Activated T-helper 2 cell treated with anti-CD3 and anti-CD28 coated beads, Interferon-gamma antibody, Interleukin-2, Interleukin-4, amounts not matched to agents 10 μg/mL and 5 μg/mL and 100 μg/mL, durations not matched to agents 14 hours and 24 hours and 36 hours (primary cell): ENCODE data around the gene BICRA. TPM values are rescaled to one million over a fixed set of nuclear protein-coding genes. Genes with fewer than 3 reads are reported as not detected.
"Not testable (repeated sequence)": the region's sequence is repeated elsewhere in the genome, so short reads cannot be mapped to it uniquely, and the experiment has no call there.

Source experiments
- DNase-seq: peaks from one replicate; pipeline ENCODE4 v3.0.0; 2021; ENCODE audit warnings: low spot score
- H3K27ac Mint-ChIP-seq: one replicate; pipeline ENCODE4 v1.8.0; 2021; ENCODE audit warnings: mixed read lengths
- H3K27me3 Mint-ChIP-seq: one replicate; pipeline ENCODE4 v1.8.0; 2021; ENCODE audit warnings: low read depth, mixed read lengths
- H3K36me3 Mint-ChIP-seq: one replicate; pipeline ENCODE4 v1.8.0; 2021; ENCODE audit warnings: low read depth, mixed read lengths
- H3K4me1 Mint-ChIP-seq: one replicate; pipeline ENCODE4 v1.8.0; 2021; ENCODE audit warnings: low read depth, mixed read lengths
- H3K4me3 Mint-ChIP-seq: one replicate; pipeline ENCODE4 v1.8.0; 2021; ENCODE audit warnings: low read depth, mild to moderate bottlenecking, moderate library complexity, mixed read lengths
- H3K9me3 Mint-ChIP-seq: one replicate; pipeline ENCODE4 v1.8.0; 2021; ENCODE audit warnings: mixed read lengths
- intact Hi-C: fragments of 100-400 bp; cut with micrococcal nuclease; formaldehyde crosslinking; loops from one replicate; pipeline ENCODE4 v1.15.1; 2023
- total RNA-seq: library from RNA; stranded (reverse); gene quantifications from 2 replicates; pipeline ENCODE4 v1.2.3, GENCODE V29; 2022

BICRA gene
- total RNA-seq, 1 donor from 2014 or later: 12.2 TPM

DNA sequence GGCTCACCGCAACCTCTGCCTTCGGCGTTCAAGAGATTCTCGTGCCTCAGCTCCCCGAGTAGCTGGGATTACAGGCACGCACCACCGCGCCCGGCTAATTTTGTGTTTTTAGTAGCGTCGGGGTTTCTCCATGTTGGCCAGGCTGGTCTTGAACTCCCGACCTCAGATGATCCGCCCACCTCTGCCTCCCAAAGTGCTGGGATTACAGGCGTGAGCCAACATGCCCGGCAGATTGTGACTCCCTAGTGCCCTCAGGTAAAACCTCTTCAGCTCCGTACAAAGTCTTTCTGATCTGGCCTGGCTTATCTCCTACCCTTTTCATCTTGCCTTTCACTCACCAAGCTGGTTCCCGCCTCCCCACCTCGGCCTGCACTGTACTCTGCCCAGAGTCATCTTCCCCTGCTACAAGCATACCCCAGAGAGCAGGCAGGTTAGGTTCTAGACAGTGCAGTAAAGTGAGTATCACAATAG, 15.0 kb downstream of the BICRA start:
- Mint-ChIP-seq H3K4me3 (no peak overlapping the region), H3K4me1 (no peaks in the 10 kb centered on the region), H3K9me3 (no peaks in the 10 kb centered on the region), H3K36me3 (no peaks in the 10 kb centered on the region), H3K27ac (no peak overlapping the region), H3K27me3 (no peaks in the 10 kb centered on the region)
- no peak for DNase-seq
- intact Hi-C loops: no loop called here

DNA sequence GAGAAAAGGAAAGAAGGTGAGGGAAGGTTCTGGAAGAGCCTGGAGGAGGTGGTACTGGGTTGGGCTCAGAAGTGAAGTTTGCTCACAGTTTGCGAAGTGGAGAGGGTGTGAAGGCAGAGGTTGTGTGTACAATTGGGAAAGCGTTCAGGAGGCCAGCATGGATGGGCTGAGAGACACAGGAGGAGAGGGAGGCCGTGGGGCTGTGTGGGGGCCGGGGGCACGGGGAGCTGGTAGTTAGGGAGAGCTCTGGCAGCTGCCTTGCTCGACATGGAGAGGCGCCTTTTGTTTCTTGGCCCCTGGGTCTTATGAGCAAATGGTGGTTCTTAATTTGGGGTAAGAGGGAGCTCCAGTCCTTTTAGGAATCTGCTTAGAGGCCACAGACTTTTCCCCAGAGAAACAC, 16.7 kb downstream of the BICRA start:
- Mint-ChIP-seq H3K27ac (no peak overlapping the region), H3K4me3 (no peak overlapping the region), H3K9me3 (no peaks in the 10 kb centered on the region), H3K4me1 (no peaks in the 10 kb centered on the region), H3K27me3 (no peaks in the 10 kb centered on the region), H3K36me3 (no peaks in the 10 kb centered on the region)
- intact Hi-C loops: no loop called here
- no peak for DNase-seq

DNA sequence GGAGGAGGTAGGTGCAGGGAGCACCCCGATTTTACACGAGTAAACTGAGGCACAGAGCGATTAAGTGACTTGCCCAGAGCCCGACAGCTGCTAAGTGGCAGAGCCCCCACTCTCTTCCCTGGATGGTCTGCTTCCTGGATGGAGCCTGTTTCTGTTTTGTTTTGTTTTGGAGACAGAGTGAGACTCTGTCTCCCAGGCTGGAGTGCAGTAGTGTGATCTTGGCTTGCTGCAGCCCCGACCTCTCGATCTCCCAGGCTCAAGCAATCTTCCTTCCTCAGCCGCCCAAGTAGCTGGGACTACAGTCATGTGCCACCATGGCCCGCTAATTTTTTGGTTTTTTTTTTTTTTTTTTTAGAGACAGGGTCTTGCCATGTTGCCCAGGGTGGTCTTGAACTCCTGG, 17.3 kb downstream of the BICRA start:
- Mint-ChIP-seq H3K36me3 (no peaks in the 10 kb centered on the region), H3K27ac (no peak overlapping the region), H3K27me3 (no peaks in the 10 kb centered on the region), H3K9me3 (no peaks in the 10 kb centered on the region), H3K4me1 (no peaks in the 10 kb centered on the region), H3K4me3 (no peak overlapping the region)
- no peak for DNase-seq
- intact Hi-C loops: no loop called here

DNA sequence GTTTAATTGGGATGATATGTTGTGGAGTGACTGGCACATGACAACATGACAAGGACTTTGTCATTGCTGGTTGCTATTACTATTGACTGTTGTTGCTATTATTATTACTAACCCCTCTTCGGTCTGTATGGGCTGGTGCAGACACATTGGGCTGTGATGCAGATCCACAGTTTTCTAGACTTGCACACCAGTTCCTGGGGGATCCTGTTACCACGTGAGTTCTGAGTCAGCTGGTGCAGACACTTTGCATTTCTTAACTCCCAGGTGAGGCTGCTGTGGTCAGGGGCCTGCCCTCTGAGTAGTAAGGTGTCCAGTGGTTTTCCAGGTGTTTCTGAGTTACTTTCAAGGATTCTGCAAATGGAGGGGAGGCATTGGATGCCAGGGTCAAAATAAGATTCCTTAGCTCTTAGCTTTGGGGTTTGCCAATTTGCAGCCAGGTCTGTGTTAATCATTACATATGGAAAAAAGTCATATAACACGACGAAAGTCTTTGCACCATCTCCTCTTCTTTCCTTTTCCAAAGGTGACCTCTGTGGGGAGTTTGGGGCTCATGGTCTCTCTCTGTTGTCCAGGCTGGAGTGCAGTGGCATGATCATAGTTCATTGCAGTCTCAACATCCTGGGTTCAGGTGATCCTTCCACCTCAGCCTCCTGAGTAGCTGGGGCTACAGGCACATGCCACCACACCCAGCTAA, 19.3 kb downstream of the BICRA start:
- no peaks in the 10 kb centered on the region for H3K4me1 Mint-ChIP-seq
- no peaks in the 10 kb centered on the region for H3K9me3 Mint-ChIP-seq
- no peaks in the 10 kb centered on the region for H3K36me3 Mint-ChIP-seq
- intact Hi-C loops: no loop called here
- no peak overlapping the region for H3K27ac Mint-ChIP-seq
- DNase-seq: no peak
- H3K4me3 Mint-ChIP-seq: no peak overlapping the region
- H3K27me3 Mint-ChIP-seq: no peaks in the 10 kb centered on the region

DNA sequence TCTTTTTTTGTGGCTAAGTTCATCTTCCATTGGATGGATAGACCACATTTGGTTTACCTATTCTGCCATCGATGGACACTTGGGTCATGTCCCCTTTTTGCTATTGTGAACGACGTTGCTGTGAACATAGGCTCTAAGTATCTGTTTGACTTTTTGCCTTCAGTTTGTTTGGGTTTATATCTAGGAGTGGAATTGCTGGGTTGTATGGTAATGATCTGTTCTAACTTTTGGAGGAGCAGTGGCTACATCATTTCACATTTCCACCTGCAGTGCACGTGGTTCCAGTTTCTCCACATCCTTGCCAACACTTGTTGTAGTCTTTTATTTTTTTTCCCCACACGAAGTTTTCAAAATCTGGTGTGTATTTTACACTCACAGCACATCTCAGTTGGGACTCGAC, 21.7 kb downstream of the BICRA start:
- Mint-ChIP-seq H3K4me3 (no peak overlapping the region), H3K9me3 (no peaks in the 10 kb centered on the region), H3K4me1 (no peaks in the 10 kb centered on the region), H3K27ac (no peak overlapping the region), H3K36me3 (no peaks in the 10 kb centered on the region), H3K27me3 (no peaks in the 10 kb centered on the region)
- intact Hi-C loops: no loop called here
- no peak for DNase-seq

DNA sequence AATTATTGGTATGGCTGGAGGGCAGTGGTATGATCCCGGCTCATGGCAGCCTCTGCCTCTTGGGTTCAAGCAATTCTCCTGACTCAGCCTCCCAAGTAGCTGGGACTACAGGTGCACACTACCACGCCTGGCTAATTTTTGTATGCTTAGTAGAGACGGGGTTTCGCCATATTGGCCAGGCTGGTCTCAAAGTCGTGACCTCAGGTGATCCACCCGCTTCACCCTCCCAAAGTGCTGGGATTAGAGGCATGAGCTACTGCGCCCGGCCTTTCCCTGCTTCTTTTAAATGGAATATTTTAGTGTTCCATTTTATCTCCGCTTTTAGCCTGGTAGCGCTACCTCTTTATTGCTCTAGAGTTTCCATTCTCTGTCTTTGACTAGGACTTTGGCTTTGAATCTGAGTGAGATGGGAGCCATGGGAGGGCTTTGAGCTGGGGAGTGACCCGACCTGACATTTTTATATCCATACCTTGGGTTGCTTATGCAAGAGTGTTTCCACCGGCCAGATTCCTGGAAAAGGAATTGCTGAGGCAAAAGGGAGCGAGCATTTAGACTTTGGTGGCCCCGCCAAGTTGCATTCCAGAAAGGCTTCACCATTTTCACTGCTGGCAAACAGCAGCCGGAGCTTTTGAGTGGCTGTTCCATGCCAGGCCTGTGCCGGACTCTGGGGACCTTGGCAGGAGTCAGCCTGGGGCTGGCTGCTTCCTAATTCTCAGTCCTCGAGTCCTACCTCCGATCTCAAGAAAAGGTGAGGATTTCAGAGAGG, 22.9 kb downstream of the BICRA start:
- Mint-ChIP-seq H3K27me3 (no peaks in the 10 kb centered on the region), H3K4me1 (peaks cover 2% of the 10 kb centered on the region), H3K4me3 (no peak overlapping the region), H3K27ac (no peak overlapping the region), H3K36me3 (no peaks in the 10 kb centered on the region), H3K9me3 (no peaks in the 10 kb centered on the region)
- DNase-seq: no peak
- intact Hi-C loops: no loop called here

DNA sequence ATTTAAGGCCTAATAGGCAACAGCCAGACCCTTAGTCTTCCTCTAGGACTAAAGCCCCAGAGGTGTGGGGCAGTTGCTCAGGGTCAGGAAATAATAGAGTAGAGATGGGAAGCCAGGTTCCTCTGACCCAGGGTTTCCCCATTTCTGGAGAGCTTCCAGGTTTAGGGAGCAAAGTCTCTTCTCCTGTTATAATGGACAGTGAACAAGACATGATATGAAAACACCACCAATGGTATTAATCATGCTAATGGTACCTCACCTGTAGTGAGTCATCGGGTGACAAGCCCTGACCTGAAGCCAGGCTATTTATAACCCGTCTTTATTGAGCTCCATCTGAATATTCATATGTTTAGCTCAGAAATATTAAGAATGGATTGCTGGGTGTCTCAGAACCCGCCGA, 24.6 kb downstream of the BICRA start:
- Mint-ChIP-seq H3K4me1 (peaks cover 6% of the 10 kb centered on the region), H3K27ac (no peak overlapping the region), H3K27me3 (no peaks in the 10 kb centered on the region), H3K36me3 (peaks cover 3% of the 10 kb centered on the region), H3K4me3 (no peak overlapping the region), H3K9me3 (no peaks in the 10 kb centered on the region)
- intact Hi-C loops: no loop called here
- DNase-seq: no peak

DNA sequence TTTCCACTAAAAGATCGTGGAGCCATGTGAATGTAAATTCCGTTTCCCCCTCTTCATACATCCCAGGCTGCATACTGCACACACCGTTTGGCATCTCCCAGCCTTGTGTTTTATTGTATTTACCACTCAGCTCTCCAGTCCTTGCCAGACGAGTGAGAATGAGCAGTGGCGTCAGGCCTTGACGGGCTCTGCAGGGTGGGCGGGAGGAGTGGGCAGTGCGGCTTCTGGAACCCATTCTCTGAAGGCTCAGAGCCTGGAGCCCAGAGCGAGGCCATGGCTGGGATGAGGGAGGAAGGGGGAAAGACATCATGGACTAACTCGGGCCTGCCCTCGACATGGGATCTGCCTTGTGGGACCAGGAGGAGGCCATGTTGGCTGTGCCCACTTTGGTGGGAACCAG, 25.1 kb downstream of the BICRA start:
- peaks cover 6% of the 10 kb centered on the region for H3K4me1 Mint-ChIP-seq
- H3K27me3 Mint-ChIP-seq: no peaks in the 10 kb centered on the region
- H3K27ac Mint-ChIP-seq: no peak overlapping the region
- DNase-seq: no peak
- H3K9me3 Mint-ChIP-seq: no peaks in the 10 kb centered on the region
- H3K36me3 Mint-ChIP-seq: peaks cover 3% of the 10 kb centered on the region
- intact Hi-C loops: no loop called here
- H3K4me3 Mint-ChIP-seq: no peak overlapping the region

DNA sequence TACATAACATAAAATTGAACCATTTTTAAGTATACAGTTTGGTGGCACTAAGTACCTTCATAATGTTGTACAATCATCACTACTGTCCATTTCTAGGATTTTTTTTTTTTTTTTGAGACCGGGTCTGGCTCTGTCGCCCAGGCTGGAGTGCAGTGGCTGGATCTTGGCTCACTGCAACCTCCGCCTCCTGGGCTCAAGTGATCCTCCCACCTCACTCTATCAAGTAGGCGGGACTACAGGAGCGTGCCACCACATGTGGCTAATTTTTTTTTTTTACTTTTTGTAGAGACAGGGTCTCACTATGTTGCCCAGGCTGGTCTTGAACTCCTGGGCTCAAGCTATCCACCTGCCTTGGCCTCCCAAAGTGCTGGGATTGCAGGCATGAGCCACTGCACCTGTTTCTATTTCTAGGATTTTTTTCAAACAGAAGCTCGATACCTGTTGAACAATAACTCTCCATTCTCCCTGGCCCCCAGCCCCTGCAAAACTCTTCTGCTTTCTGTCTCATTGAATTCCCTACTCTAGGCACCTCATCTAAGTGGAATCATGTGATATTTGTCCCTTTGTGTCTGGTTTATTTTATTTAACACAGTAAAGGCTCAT, 26.3 kb downstream of the BICRA start:
- H3K27me3 Mint-ChIP-seq, H3K36me3 Mint-ChIP-seq, H3K4me1 Mint-ChIP-seq, H3K4me3 Mint-ChIP-seq, H3K27ac Mint-ChIP-seq, H3K9me3 Mint-ChIP-seq, intact Hi-C loops, DNase-seq: not testable (repeated sequence)

DNA sequence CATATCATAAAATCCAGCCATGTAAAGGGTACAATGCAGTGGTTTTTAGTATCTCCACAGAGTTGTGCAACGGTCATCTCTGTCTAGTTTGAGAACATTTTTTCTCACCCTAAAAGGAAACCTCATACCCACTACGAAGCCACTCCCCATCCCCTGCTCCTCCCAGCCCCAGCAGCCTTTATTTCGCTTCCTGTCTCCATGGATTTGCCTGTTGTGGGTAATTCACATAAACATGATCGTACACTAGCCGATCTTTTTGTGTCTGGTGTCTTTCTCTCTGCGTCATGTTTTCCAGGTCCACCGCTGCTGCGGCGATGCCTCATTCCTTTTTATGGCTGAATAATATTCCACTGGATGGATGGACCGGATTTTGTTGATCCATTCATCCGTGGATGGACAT, 28.6 kb downstream of the BICRA start:
- H3K4me3 Mint-ChIP-seq: no peak overlapping the region

DNA sequence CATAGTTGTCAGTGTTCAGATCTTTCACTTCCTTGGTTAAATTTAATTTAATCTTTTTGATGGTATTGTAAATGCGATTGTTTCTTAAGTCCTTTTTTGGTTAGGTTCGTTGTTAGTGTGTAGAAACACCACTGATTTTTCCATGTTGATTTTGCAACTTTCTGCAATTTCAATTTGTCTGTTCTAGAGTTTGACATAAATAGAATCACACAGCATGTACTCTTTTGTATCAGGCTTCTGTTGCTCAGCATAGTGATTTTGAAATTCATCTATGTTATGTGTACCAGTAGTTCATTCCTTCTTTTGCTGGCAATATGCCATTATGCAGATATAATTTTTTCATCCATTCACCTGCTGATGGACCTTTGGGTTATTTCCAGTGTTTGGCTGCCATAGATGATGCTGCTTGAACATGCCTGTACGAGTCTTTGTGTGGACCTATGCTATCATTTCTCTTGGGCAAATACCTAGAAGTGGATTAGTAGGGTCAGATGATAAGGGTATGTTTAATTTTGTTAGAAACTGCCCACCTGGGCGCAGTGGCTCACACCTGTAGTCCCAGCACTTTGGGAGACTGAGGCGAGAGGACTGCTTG, 33.1 kb downstream of the BICRA start:
- no peak for DNase-seq
- peaks cover 19% of the 10 kb centered on the region for H3K36me3 Mint-ChIP-seq
- intact Hi-C loops: no loop called here
- H3K27ac Mint-ChIP-seq: no peak overlapping the region
- no peaks in the 10 kb centered on the region for H3K9me3 Mint-ChIP-seq
- peaks cover 4% of the 10 kb centered on the region for H3K4me1 Mint-ChIP-seq
- H3K4me3 Mint-ChIP-seq: no peak overlapping the region
- no peaks in the 10 kb centered on the region for H3K27me3 Mint-ChIP-seq

More for the DNA sequence above, 28.6 kb downstream of the BICRA start:
- Mint-ChIP-seq H3K36me3 (peaks cover 5% of the 10 kb centered on the region), H3K4me1 (peaks cover 6% of the 10 kb centered on the region), H3K27me3 (no peaks in the 10 kb centered on the region), H3K27ac (no peak overlapping the region), H3K9me3 (no peaks in the 10 kb centered on the region)
- DNase-seq: no peak
- intact Hi-C loops: no loop called here

DNA sequence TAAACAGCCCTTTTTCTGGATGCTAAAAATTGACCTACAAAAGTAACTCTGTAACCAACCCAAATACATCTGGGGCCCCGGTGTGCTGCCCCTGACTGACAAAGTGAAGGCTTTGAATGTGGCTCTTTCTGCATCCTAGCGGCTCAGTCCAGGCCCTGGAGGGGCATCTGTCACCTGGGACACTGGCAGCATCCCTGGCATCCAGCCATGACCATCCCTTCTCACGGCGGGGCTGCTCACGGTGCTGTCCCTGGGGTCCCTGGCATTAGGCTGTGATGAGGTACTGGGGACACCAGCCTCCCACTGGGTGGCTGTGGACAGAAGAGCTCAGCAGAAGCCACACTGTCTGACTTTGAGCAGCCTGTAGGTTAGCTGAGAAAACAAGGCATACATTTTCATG, 34.3 kb downstream of the BICRA start:
- peaks cover 16% of the 10 kb centered on the region for H3K36me3 Mint-ChIP-seq
- H3K27me3 Mint-ChIP-seq: no peaks in the 10 kb centered on the region

DNA sequence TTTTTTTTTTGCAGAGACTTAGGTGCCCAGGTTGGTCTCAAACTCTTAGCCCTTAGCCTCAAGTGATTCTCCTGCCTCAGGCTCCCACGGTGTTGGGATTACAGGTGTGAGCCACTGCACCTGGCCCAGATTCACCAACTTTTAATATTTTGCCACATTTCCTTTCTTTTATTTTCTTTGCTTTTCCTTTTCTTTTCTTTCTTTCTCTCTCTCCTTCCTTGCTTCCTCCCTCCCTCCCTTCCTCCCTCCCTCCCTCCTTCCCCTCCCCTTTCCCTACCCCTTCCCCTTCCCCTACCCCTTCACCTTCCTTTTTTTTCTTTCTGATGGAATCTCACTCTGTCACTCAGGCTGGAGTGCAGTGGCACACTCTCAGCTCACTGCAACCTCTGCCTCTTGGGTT, 35.3 kb downstream of the BICRA start:
- intact Hi-C loops: no loop called here
- Mint-ChIP-seq H3K4me1 (no peaks in the 10 kb centered on the region), H3K36me3 (peaks cover 16% of the 10 kb centered on the region), H3K27ac (no peak overlapping the region), H3K9me3 (no peaks in the 10 kb centered on the region), H3K27me3 (no peaks in the 10 kb centered on the region), H3K4me3 (no peak overlapping the region)
- DNase-seq: no peak

More for the DNA sequence above, 34.3 kb downstream of the BICRA start:
- H3K4me3 Mint-ChIP-seq: no peak overlapping the region
- no peak for DNase-seq
- intact Hi-C loops: no loop called here
- no peaks in the 10 kb centered on the region for H3K4me1 Mint-ChIP-seq
- H3K27ac Mint-ChIP-seq: no peak overlapping the region
- no peaks in the 10 kb centered on the region for H3K9me3 Mint-ChIP-seq
